HCT116 (cell line): ENCODE data around the gene SLC6A19. TPM values are rescaled to one million over a fixed set of nuclear protein-coding genes. Genes with fewer than 3 reads are reported as not detected.

Source experiments
- ATAC-seq: fragments of 200-7000 bp; cut with Tn5 transposase; 2 replicates; pipeline ENCODE4 v1.9.1; 2020; ENCODE audit warnings: mild to moderate bottlenecking, moderate library complexity
- BruUV-seq: library from RNA; stranded (reverse); fragments of 400-500 nt; replicated peaks from 2 replicates; lab custom pipeline; 2021; lab: Mats Ljungman, UMichigan
- CTCF ChIA-PET: fragments of 300-600 bp; sonication (Branson Sonifier 250); formaldehyde crosslinking; loops from one replicate; lab custom pipeline; 2021; ENCODE audit warnings: antibody characterized with exemption; lab: Charles Lee
- POLR2A ChIA-PET: fragments of 300-600, 350-600 bp; sonication (Branson Sonifier 250); formaldehyde crosslinking; loops from one replicate; lab custom pipeline; 2021; ENCODE audit warnings: antibody characterized with exemption; lab: Charles Lee
- RAD21 ChIA-PET, 2 experiments: fragments of 300-600 bp; sonication (Branson Sonifier 250); formaldehyde crosslinking; loops; one replicate each; lab custom pipeline; 2023; ENCODE audit warnings: low total read pairs in 2 of 2; ENCODE audit not compliant: uncharacterized antibody in 2 of 2, unreplicated experiment in 2 of 2, low non-redundant PET in 1 of 2; lab: Charles Lee
- DNase-seq: peaks from one replicate; pipeline ENCODE4 v3.0.0-alpha.2; 2010; ENCODE audit warnings: low read depth, low spot score
- H2AFZ ChIP-seq: fragments of 200-600 bp; shearing (Covaris generic), sonication (generic); 2 replicates; pipeline ENCODE4 v1.6.1; 2017; ENCODE audit warnings: low read depth, mixed run types, mixed read lengths, antibody characterized with exemption, low read length; ENCODE audit not compliant: poor library complexity, severe bottlenecking
- H3K27ac ChIP-seq: 2 replicates; pipeline ENCODE4 v1.5.1; 2012; ENCODE audit warnings: low read depth, low read length
- H3K27me3 ChIP-seq: fragments of 200-600 bp; sonication (generic); 2 replicates; pipeline ENCODE4 v1.6.1; 2016; ENCODE audit warnings: mixed run types, low read length, mixed read lengths; ENCODE audit not compliant: insufficient read depth
- H3K36me3 ChIP-seq, 2 experiments: fragments of 200-500 bp in 1 of 2; fragments of 200-600 bp in 1 of 2; sonication (Bioruptor generic) in 1 of 2; sonication (generic) in 1 of 2; 2 replicates each; pipeline versions ENCODE4 v1.5.1 to v1.6.1; 2014 to 2016; ENCODE audit warnings: low read length in 2 of 2, inconsistent platforms in 1 of 2, mixed read lengths in 1 of 2, mixed run types in 1 of 2; ENCODE audit not compliant: insufficient read depth in 2 of 2, control insufficient read depth in 1 of 2
- H3K4me1 ChIP-seq, 2 experiments: fragments of 200-600 bp in 1 of 2; sonication (generic) in 1 of 2; 2 replicates each; pipeline versions ENCODE4 v1.5.1 to v1.6.1; 2012 to 2017; ENCODE audit warnings: low read length in 2 of 2, inconsistent platforms in 1 of 2, mild to moderate bottlenecking in 1 of 2, mixed read lengths in 1 of 2, mixed run types in 1 of 2, moderate library complexity in 1 of 2; ENCODE audit not compliant: insufficient read depth in 2 of 2, control insufficient read depth in 1 of 2
- H3K4me2 ChIP-seq: fragments of 200-600 bp; sonication (generic); 2 replicates; pipeline ENCODE4 v1.6.1; 2017; ENCODE audit warnings: mixed run types, low read length, mixed read lengths
- H3K4me3 ChIP-seq, 2 experiments: fragments of 200-600 bp in 1 of 2; sonication (generic) in 1 of 2; replicated peaks in 1 of 2; 2 replicates each; pipeline ENCODE4 v1.5.1; 2011 to 2016; ENCODE audit warnings: low read length in 2 of 2, control low read depth in 1 of 2, low read depth in 1 of 2, mild to moderate bottlenecking in 1 of 2, mixed read lengths in 1 of 2, mixed run types in 1 of 2
- H3K79me2 ChIP-seq: fragments of 200-600 bp; sonication (generic); 2 replicates; pipeline ENCODE4 v1.6.1; 2017; ENCODE audit warnings: mild to moderate bottlenecking, mixed run types, low read length, moderate library complexity, mixed read lengths; ENCODE audit not compliant: insufficient read depth
- H3K9ac ChIP-seq: fragments of 200-600 bp; sonication (generic); 2 replicates; pipeline ENCODE4 v1.6.1; 2016; ENCODE audit warnings: low read length, mixed read lengths
- H3K9me2 ChIP-seq: fragments of 200-600 bp; sonication (generic), shearing (Covaris generic); 2 replicates; pipeline ENCODE4 v1.6.1; 2017; ENCODE audit warnings: mixed run types, mild to moderate bottlenecking, moderate library complexity; ENCODE audit not compliant: insufficient read depth
- H3K9me3 ChIP-seq, 2 experiments: fragments of 200-500 bp in 1 of 2; fragments of 200-600 bp in 1 of 2; sonication (Bioruptor generic) in 1 of 2; sonication (generic) in 1 of 2; 2 replicates each; pipeline ENCODE4 v1.6.1; 2014 to 2017; ENCODE audit warnings: low read length in 2 of 2, mixed read lengths in 2 of 2, inconsistent platforms in 1 of 2, low read depth in 1 of 2, mild to moderate bottlenecking in 1 of 2, mixed run types in 1 of 2, moderate library complexity in 1 of 2; ENCODE audit not compliant: control insufficient read depth in 1 of 2, insufficient read depth in 1 of 2
- H4K20me1 ChIP-seq: fragments of 200-600 bp; sonication (generic), shearing (Covaris generic); 2 replicates; pipeline ENCODE4 v1.6.1; 2017; ENCODE audit warnings: mixed run types, mild to moderate bottlenecking, moderate library complexity; ENCODE audit not compliant: insufficient read depth
- ATF3 ChIP-seq: IDR thresholded peaks from 2 replicates; pipeline ENCODE4 v1.6.1; 2012
- CTCF ChIP-seq, 3 experiments: fragments of 200-600 bp in 1 of 3; sonication (generic) in 1 of 3; IDR thresholded peaks in 2 of 3; conservative IDR thresholded peaks in 1 of 3; 2 replicates each; pipeline ENCODE4 v1.5.1; 2012 to 2017; ENCODE audit warnings: low read depth in 2 of 3, low read length in 2 of 3, antibody characterized with exemption in 1 of 3, borderline replicate concordance in 1 of 3, control low read depth in 1 of 3, mild to moderate bottlenecking in 1 of 3, mixed read lengths in 1 of 3, mixed run types in 1 of 3, moderate library complexity in 1 of 3; ENCODE audit not compliant: insufficient read depth in 1 of 3
- EGR1 ChIP-seq: IDR thresholded peaks from 2 replicates; pipeline ENCODE4 v1.6.1; 2012; ENCODE audit warnings: low read depth
- ELF1 ChIP-seq: IDR thresholded peaks from 2 replicates; pipeline ENCODE4 v1.6.1; 2012; ENCODE audit warnings: low read depth, borderline replicate concordance
- JUND ChIP-seq: IDR thresholded peaks from 2 replicates; pipeline ENCODE4 v1.6.1; 2012
- POLR2A ChIP-seq: IDR thresholded peaks from 2 replicates; pipeline ENCODE4 v1.7.0; 2011; ENCODE audit warnings: borderline replicate concordance; ENCODE audit not compliant: insufficient read depth, insufficient read length; ENCODE audit errors: extremely low read depth
- POLR2AphosphoS5 ChIP-seq: IDR thresholded peaks from 2 replicates; pipeline ENCODE4 v1.6.1; 2011; ENCODE audit warnings: mild to moderate bottlenecking, low read depth, low read length, moderate library complexity
- SRF ChIP-seq: IDR thresholded peaks from 2 replicates; pipeline ENCODE4 v1.6.1; 2012; ENCODE audit warnings: low read depth
- TCF7L2 ChIP-seq: IDR thresholded peaks from 2 replicates; pipeline ENCODE4 v1.7.0; 2011; ENCODE audit warnings: borderline replicate concordance, inconsistent platforms; ENCODE audit not compliant: insufficient read depth, insufficient read length; ENCODE audit errors: extremely low read depth
- ZBTB33 ChIP-seq: IDR thresholded peaks from 2 replicates; pipeline ENCODE4 v1.6.1; 2011; ENCODE audit warnings: mild to moderate bottlenecking, low read length, moderate library complexity; ENCODE audit not compliant: insufficient replicate concordance; ENCODE audit errors: extremely low read depth
- ZFX ChIP-seq: fragments of 450-650 bp; IDR thresholded peaks from 2 replicates; pipeline ENCODE4 v1.6.1; 2017
- ZNF274 ChIP-seq: fragments of 200-500 bp; sonication (Bioruptor generic); IDR thresholded peaks from 2 replicates; pipeline ENCODE4 v1.6.1; 2014; ENCODE audit warnings: mild to moderate bottlenecking, low read depth, low read length, inconsistent platforms
- intact Hi-C: fragments of 100-400 bp; cut with micrococcal nuclease; formaldehyde crosslinking; loops from 2 replicates; pipeline ENCODE4 v1.10.0; 2022
- total RNA-seq: library from RNA; stranded (reverse); gene quantifications from one replicate; pipeline ENCODE4 v1.2.1, GENCODE V29; 2021; ENCODE audit not compliant: unreplicated experiment

Gene SLC6A19
- total RNA-seq, 1 experiment from 2014 or later, result not detected

GRCh38 chr5:1211701-1212100 lies 10.3 kb downstream of the SLC6A19 start:
- H3K9ac ChIP-seq, result no peak overlapping the region
- no peaks in the 10 kb centered on the region for H3K27me3 ChIP-seq
- CTCF ChIA-PET, result no interaction called here
- no peak overlapping the region for H3K27ac ChIP-seq
- H3K9me3 ChIP-seq, result no peaks in the 10 kb centered on the region; a peak in 1 of 4 replicates
- H3K4me3 ChIP-seq, result no peak overlapping the region
- no peak for ATAC-seq
- H3K9me2 ChIP-seq, result no peaks in the 10 kb centered on the region
- H3K4me1 ChIP-seq, result no peaks in the 10 kb centered on the region
- no peaks in the 10 kb centered on the region for H4K20me1 ChIP-seq
- no peaks in the 10 kb centered on the region for H3K79me2 ChIP-seq
- intact Hi-C loops, result no loop called here
- no peaks in the 10 kb centered on the region for H3K36me3 ChIP-seq
- TF ChIP-seq ATF3, result no peak
- no peak for TF ChIP-seq JUND
- no peak for TF ChIP-seq ELF1
- no peak for TF ChIP-seq ZBTB33
- TF ChIP-seq, all 23 proteins: peak for 0
- ChIA-PET RAD21 (no interaction called here), POLR2A (no interaction called here)
- Histone ChIP-seq H2AFZ (no peak overlapping the region), H3K4me2 (no peak overlapping the region)
- DNase-seq, result no peak
- BruUV-seq, result no TSS peak

GRCh38 chr5:1212271-1212670 lies 10.9 kb downstream of the SLC6A19 start:
- no peaks in the 10 kb centered on the region; a peak in 1 of 4 replicates for H3K9me3 ChIP-seq
- ChIA-PET CTCF (no interaction called here), POLR2A (no interaction called here), RAD21 (no interaction called here)
- H4K20me1 ChIP-seq, result no peaks in the 10 kb centered on the region
- no peaks in the 10 kb centered on the region for H3K79me2 ChIP-seq
- H3K4me1 ChIP-seq, result no peaks in the 10 kb centered on the region
- DNase-seq, result no peak
- no peak overlapping the region for H2AFZ ChIP-seq
- intact Hi-C loops, result no loop called here
- no peaks in the 10 kb centered on the region for H3K36me3 ChIP-seq
- no peaks in the 10 kb centered on the region for H3K9me2 ChIP-seq
- H3K4me2 ChIP-seq, result no peak overlapping the region
- BruUV-seq, result no TSS peak
- no peak overlapping the region for H3K4me3 ChIP-seq
- H3K27ac ChIP-seq, result no peak overlapping the region
- no peaks in the 10 kb centered on the region for H3K27me3 ChIP-seq
- ATAC-seq, result no peak
- H3K9ac ChIP-seq, result no peak overlapping the region
- no peak for TF ChIP-seq EGR1
- no peak for TF ChIP-seq ZNF274
- no peak for TF ChIP-seq CTCF (IDR thresholded peaks at IDR 0.05 in 2 of 3, conservative IDR thresholded peaks at IDR 0.05 in 1 of 3; ENCODE audit: borderline replicate concordance in 1 of 3, insufficient read depth in 1 of 3, low read depth in 2 of 3, low read length in 2 of 3)
- TF ChIP-seq SRF, result no peak
- no peak for TF ChIP-seq ZBTB33
- no peak for TF ChIP-seq POLR2AphosphoS5
- no peak for TF ChIP-seq TCF7L2
- TF ChIP-seq ZFX, result no peak
- no peak for TF ChIP-seq POLR2A
